Osteoblast (primary cell): ENCODE results near the gene PTGER1. TPM values are rescaled to one million over a fixed set of nuclear protein-coding genes. Genes with fewer than 3 reads are reported as not detected.

Experiments
- DNase-seq: peaks from one replicate; pipeline ENCODE4 v3.0.0; 2011; ENCODE audit warnings: low spot score, mixed read lengths; ENCODE audit not compliant: insufficient read length; ENCODE audit errors: missing footprints
- H2AFZ ChIP-seq: 2 replicates; pipeline ENCODE4 v1.6.0; 2011; ENCODE audit warnings: mild to moderate bottlenecking, low read length
- H3K27ac ChIP-seq: 2 replicates; pipeline ENCODE4 v1.5.1; 2011; ENCODE audit warnings: mild to moderate bottlenecking, low read depth, low read length, moderate library complexity
- H3K27me3 ChIP-seq: 2 replicates; pipeline ENCODE4 v1.6.0; 2012; ENCODE audit warnings: mild to moderate bottlenecking, control low read depth, inconsistent platforms, low read length, moderate library complexity; ENCODE audit not compliant: insufficient read depth
- H3K36me3 ChIP-seq: 2 replicates; pipeline ENCODE4 v1.5.1; 2011; ENCODE audit warnings: mild to moderate bottlenecking, low read length, control low read depth, moderate library complexity; ENCODE audit not compliant: insufficient read depth
- H3K4me1 ChIP-seq: 2 replicates; pipeline ENCODE4 v1.5.1; 2011; ENCODE audit warnings: mild to moderate bottlenecking, low read length, control low read depth, moderate library complexity; ENCODE audit not compliant: insufficient read depth
- H3K4me2 ChIP-seq: 2 replicates; pipeline ENCODE4 v1.6.0; 2011; ENCODE audit warnings: mild to moderate bottlenecking, low read length; ENCODE audit not compliant: insufficient read depth
- H3K4me3 ChIP-seq: fragments of 200-600 bp; sonication (generic); 3 replicates; pipeline ENCODE4 v1.5.1; 2012; ENCODE audit warnings: mild to moderate bottlenecking, low read length, inconsistent platforms; ENCODE audit not compliant: insufficient read depth
- H3K79me2 ChIP-seq: 2 replicates; pipeline ENCODE4 v1.6.0; 2012; ENCODE audit warnings: mild to moderate bottlenecking, low read length, control low read depth, inconsistent platforms; ENCODE audit not compliant: insufficient read depth
- H3K9me3 ChIP-seq: 2 replicates; pipeline ENCODE4 v1.5.1; 2011; ENCODE audit warnings: low read depth, low read length, control low read depth
- H4K20me1 ChIP-seq: 2 replicates; pipeline ENCODE4 v1.6.0; 2012; ENCODE audit warnings: mild to moderate bottlenecking, low read length, control low read depth; ENCODE audit not compliant: insufficient read depth
- total RNA-seq: library from RNA; depleted of rRNA; stranded (reverse); fragments of >200 nt; gene quantifications from 2 replicates; pipeline ENCODE4 v1.2.3, GENCODE V29; 2012
- TF ChIP-seq, protein P1 (sequence below): IDR thresholded peaks from 2 replicates; pipeline ENCODE4 v1.5.1; 2011; ENCODE audit warnings: mild to moderate bottlenecking, low read depth, low read length, moderate library complexity; ENCODE audit errors: extremely low read depth

Gene PTGER1
- total RNA-seq, 1 donor = 0.72 TPM

- Histone ChIP-seq H3K4me3 (peak overlapping the region; percentile 42), H3K4me2 (peak overlapping the region; percentile 57), H2AFZ (no peak overlapping the region), H3K79me2 (no peaks in the 10 kb centered on the region), H3K27ac (no peak overlapping the region), H3K4me1 (peaks cover 14% of the 10 kb centered on the region), H3K36me3 (peaks cover 9% of the 10 kb centered on the region), H4K20me1 (peaks cover 15% of the 10 kb centered on the region), H3K9me3 (no peaks in the 10 kb centered on the region), H3K27me3 (peaks cover 9% of the 10 kb centered on the region)
- peak; percentile 66 for DNase-seq
- TF ChIP-seq, protein P1, sequence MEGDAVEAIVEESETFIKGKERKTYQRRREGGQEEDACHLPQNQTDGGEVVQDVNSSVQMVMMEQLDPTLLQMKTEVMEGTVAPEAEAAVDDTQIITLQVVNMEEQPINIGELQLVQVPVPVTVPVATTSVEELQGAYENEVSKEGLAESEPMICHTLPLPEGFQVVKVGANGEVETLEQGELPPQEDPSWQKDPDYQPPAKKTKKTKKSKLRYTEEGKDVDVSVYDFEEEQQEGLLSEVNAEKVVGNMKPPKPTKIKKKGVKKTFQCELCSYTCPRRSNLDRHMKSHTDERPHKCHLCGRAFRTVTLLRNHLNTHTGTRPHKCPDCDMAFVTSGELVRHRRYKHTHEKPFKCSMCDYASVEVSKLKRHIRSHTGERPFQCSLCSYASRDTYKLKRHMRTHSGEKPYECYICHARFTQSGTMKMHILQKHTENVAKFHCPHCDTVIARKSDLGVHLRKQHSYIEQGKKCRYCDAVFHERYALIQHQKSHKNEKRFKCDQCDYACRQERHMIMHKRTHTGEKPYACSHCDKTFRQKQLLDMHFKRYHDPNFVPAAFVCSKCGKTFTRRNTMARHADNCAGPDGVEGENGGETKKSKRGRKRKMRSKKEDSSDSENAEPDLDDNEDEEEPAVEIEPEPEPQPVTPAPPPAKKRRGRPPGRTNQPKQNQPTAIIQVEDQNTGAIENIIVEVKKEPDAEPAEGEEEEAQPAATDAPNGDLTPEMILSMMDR = no peak
These were observed 3.5 kb downstream of the PTGER1 start for GRCh38 chr19:14471436-14472187.

DNA sequence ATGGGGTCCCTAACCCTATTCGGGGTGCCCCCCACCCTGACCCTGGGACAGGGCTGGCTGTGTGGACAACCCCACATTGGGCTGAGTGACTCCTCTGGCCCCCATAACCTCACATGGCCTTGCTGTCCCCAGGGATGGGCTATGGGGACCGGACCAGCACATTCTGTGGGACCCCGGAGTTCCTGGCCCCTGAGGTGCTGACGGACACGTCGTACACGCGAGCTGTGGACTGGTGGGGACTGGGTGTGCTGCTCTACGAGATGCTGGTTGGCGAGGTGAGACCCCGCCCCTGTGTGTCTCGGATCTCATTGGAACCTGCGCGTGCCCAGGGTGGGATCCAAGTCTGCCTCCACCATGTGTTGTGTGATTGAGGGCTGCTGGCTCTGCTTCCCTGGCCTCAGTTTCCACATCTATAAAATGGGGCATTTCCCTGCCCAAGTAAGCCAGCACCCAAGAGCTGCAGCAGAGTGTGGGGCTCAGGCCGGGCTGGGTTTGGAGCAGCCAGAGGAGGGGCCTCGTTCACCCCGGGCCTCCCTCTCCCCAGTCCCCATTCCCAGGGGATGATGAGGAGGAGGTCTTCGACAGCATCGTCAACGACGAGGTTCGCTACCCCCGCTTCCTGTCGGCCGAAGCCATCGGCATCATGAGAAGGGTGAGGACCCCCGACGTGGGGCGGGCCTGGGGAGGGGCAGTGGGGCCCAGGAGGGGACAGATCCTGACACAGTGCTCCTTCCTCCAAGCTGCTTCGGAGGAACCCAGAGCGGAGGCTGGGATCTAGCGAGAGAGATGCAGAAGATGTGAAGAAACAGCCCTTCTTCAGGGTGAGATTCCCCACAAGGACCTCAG, 4.9 kb downstream of the PTGER1 start:
- no peak overlapping the region for H2AFZ ChIP-seq
- H3K79me2 ChIP-seq = no peaks in the 10 kb centered on the region
- DNase-seq = peak; percentile 89
- peaks cover 7% of the 10 kb centered on the region for H3K4me1 ChIP-seq
- H3K9me3 ChIP-seq = no peaks in the 10 kb centered on the region
- H3K4me3 ChIP-seq = no peak overlapping the region
- H3K36me3 ChIP-seq = peaks cover 14% of the 10 kb centered on the region
- no peak overlapping the region for H3K27ac ChIP-seq
- TF ChIP-seq, protein P1 = no peak
- H3K4me2 ChIP-seq = no peak overlapping the region
- H3K27me3 ChIP-seq = peaks cover 9% of the 10 kb centered on the region
- peaks cover 8% of the 10 kb centered on the region for H4K20me1 ChIP-seq

- peaks cover 29% of the 10 kb centered on the region for H3K36me3 ChIP-seq
- H3K4me2 ChIP-seq = no peak overlapping the region
- peaks cover 6% of the 10 kb centered on the region for H4K20me1 ChIP-seq
- H3K27me3 ChIP-seq = peaks cover under 1% of the 10 kb centered on the region
- no peaks in the 10 kb centered on the region for H3K79me2 ChIP-seq
- no peaks in the 10 kb centered on the region for H3K9me3 ChIP-seq
- no peak overlapping the region for H2AFZ ChIP-seq
- no peak overlapping the region for H3K4me3 ChIP-seq
- DNase-seq = peak; percentile 71
- H3K27ac ChIP-seq = no peak overlapping the region
- TF ChIP-seq, protein P1 = no peak
- peaks cover 3% of the 10 kb centered on the region for H3K4me1 ChIP-seq
These were observed 7.3 kb downstream of the PTGER1 start for GRCh38 chr19:14467816-14468215.

DNA sequence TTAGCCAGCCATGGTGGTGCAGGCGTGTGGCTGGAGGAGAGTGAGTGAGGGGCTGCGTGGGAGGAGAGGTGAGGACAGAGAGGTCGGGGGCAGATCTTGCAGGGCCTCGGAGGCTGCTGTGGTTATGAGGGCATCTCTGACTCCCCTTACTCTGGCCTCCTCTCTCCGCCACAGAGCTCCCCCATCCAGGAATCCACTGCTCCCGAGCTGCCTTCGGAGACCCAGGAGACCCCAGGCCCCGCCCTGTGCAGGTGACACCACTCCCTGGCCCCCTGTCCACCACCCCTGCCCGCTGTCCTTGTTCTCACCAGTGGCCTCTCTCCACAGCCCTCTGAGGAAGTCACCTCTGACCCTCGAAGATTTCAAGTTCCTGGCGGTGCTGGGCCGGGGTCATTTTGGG, 7.8 kb downstream of the PTGER1 start:
- Histone ChIP-seq H3K27ac (no peak overlapping the region), H3K36me3 (peaks cover 29% of the 10 kb centered on the region), H3K27me3 (no peaks in the 10 kb centered on the region), H3K4me1 (peaks cover 2% of the 10 kb centered on the region), H4K20me1 (peaks cover 5% of the 10 kb centered on the region), H3K79me2 (no peaks in the 10 kb centered on the region), H3K9me3 (no peaks in the 10 kb centered on the region), H3K4me3 (no peak overlapping the region), H3K4me2 (no peak overlapping the region), H2AFZ (no peak overlapping the region)
- TF ChIP-seq, protein P1 = no peak
- peak; percentile 61 for DNase-seq
